ENCODE measurements around the gene BTN1A1.

- no peak for TF ChIP-seq CTCF (IDR thresholded peaks at IDR 0.05)
- no peak for TF ChIP-seq POLR2A (IDR thresholded peaks at IDR 0.05)
Measured at GRCh38 chr6:26554697-26555504, 54.8 kb downstream of the BTN1A1 start.
